ENCODE results near the gene DNAH10.

The DNAH10 gene

DNA sequence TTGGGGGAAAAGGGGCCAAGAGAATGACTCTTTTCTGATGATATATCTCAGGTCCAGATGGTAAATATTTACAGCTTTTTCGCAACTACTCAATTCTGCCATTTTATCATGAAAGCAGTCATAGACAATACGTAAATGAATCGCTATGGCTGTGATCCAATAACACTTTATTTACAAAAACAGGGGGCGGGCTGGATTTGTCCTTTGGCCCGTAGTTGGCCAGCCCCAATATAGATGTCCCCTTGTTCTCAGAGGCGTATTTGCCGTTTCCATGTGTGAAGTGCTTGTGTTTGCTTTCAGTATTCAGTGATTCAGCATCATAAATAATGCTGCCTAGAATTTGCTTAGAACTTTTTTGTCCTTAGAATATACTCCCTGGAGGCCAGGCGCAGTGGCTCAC lies 133.3 kb downstream of the DNAH10 start (continued):
- TF ChIP-seq, protein P1, sequence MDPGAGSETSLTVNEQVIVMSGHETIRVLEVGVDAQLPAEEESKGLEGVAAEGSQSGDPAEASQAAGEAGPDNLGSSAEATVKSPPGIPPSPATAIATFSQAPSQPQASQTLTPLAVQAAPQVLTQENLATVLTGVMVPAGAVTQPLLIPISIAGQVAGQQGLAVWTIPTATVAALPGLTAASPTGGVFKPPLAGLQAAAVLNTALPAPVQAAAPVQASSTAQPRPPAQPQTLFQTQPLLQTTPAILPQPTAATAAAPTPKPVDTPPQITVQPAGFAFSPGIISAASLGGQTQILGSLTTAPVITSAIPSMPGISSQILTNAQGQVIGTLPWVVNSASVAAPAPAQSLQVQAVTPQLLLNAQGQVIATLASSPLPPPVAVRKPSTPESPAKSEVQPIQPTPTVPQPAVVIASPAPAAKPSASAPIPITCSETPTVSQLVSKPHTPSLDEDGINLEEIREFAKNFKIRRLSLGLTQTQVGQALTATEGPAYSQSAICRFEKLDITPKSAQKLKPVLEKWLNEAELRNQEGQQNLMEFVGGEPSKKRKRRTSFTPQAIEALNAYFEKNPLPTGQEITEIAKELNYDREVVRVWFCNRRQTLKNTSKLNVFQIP (CRISPR knock-in tag; IDR thresholded peaks at IDR 0.05; ENCODE audit: borderline replicate concordance, low read depth) = no peak
- TF ChIP-seq, protein P2, sequence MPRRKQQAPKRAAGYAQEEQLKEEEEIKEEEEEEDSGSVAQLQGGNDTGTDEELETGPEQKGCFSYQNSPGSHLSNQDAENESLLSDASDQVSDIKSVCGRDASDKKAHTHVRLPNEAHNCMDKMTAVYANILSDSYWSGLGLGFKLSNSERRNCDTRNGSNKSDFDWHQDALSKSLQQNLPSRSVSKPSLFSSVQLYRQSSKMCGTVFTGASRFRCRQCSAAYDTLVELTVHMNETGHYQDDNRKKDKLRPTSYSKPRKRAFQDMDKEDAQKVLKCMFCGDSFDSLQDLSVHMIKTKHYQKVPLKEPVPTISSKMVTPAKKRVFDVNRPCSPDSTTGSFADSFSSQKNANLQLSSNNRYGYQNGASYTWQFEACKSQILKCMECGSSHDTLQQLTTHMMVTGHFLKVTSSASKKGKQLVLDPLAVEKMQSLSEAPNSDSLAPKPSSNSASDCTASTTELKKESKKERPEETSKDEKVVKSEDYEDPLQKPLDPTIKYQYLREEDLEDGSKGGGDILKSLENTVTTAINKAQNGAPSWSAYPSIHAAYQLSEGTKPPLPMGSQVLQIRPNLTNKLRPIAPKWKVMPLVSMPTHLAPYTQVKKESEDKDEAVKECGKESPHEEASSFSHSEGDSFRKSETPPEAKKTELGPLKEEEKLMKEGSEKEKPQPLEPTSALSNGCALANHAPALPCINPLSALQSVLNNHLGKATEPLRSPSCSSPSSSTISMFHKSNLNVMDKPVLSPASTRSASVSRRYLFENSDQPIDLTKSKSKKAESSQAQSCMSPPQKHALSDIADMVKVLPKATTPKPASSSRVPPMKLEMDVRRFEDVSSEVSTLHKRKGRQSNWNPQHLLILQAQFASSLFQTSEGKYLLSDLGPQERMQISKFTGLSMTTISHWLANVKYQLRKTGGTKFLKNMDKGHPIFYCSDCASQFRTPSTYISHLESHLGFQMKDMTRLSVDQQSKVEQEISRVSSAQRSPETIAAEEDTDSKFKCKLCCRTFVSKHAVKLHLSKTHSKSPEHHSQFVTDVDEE (CRISPR knock-in tag; IDR thresholded peaks at IDR 0.05) = no peak
- TF ChIP-seq ISL1 (CRISPR knock-in tag; IDR thresholded peaks at IDR 0.05) = no peak

DNA sequence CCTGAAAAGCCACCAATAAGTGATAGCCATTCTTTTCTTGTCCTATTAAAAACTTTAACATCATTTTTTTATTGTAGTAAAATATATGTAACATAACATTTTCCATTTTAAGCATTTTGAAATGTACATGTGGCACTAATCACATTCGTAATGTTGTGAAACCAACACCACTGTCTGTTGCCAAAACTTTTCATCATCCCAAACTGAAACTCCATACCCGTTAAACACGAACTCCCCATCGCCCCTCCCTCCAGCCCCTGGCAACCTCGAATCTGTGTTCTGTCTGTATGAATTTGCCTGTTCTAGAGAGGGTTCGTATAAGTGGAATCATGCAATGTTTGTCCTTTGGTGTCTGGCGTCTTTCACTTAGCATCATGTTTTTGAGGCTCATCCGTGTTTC lies 134.7 kb downstream of the DNAH10 start:
- ATAC-seq = no peak
- TF ChIP-seq, protein P3, sequence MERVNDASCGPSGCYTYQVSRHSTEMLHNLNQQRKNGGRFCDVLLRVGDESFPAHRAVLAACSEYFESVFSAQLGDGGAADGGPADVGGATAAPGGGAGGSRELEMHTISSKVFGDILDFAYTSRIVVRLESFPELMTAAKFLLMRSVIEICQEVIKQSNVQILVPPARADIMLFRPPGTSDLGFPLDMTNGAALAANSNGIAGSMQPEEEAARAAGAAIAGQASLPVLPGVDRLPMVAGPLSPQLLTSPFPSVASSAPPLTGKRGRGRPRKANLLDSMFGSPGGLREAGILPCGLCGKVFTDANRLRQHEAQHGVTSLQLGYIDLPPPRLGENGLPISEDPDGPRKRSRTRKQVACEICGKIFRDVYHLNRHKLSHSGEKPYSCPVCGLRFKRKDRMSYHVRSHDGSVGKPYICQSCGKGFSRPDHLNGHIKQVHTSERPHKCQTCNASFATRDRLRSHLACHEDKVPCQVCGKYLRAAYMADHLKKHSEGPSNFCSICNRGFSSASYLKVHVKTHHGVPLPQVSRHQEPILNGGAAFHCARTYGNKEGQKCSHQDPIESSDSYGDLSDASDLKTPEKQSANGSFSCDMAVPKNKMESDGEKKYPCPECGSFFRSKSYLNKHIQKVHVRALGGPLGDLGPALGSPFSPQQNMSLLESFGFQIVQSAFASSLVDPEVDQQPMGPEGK (CRISPR knock-in tag; IDR thresholded peaks at IDR 0.05; ENCODE audit: borderline replicate concordance) = no peak
- TF ChIP-seq, protein P1 (CRISPR knock-in tag; IDR thresholded peaks at IDR 0.05; ENCODE audit: borderline replicate concordance, low read depth) = no peak
- TF ChIP-seq ZNF70 (CRISPR knock-in tag; IDR thresholded peaks at IDR 0.05) = no peak
- no peak for TF ChIP-seq ESRRG (CRISPR knock-in tag; IDR thresholded peaks at IDR 0.05)
- TF ChIP-seq ISL1 (CRISPR knock-in tag; IDR thresholded peaks at IDR 0.05) = no peak
- TF ChIP-seq OSR1 (CRISPR knock-in tag; IDR thresholded peaks at IDR 0.05) = no peak
- TF ChIP-seq ZC3H10 (CRISPR knock-in tag; IDR thresholded peaks at IDR 0.05) = no peak
- TF ChIP-seq BACH2 (CRISPR knock-in tag; IDR thresholded peaks at IDR 0.05; ENCODE audit: borderline replicate concordance) = no peak
- TF ChIP-seq TCF4 (CRISPR knock-in tag; IDR thresholded peaks at IDR 0.05; ENCODE audit: borderline replicate concordance) = no peak
- TF ChIP-seq, protein P2 (CRISPR knock-in tag; IDR thresholded peaks at IDR 0.05) = no peak

DNA sequence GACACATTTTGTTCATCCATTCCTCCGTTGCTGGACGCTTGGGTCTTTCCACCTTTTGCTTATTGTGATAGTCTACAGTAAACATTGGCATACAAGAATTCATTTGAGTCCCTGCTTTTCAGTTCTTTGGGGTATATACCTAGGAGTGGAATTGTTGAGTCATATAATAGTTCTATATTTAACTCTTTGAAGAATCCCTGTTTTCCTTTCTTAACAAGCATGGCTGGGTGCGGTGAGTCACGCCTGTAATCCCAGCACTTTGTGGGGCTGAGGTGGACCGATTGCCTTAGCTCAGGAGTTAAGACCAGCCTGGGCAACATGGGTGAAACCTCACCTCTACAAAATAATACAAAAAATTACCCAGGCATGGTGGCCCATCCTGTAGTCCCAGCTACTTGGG lies 135.1 kb downstream of the DNAH10 start:
- TF ChIP-seq, protein P4, sequence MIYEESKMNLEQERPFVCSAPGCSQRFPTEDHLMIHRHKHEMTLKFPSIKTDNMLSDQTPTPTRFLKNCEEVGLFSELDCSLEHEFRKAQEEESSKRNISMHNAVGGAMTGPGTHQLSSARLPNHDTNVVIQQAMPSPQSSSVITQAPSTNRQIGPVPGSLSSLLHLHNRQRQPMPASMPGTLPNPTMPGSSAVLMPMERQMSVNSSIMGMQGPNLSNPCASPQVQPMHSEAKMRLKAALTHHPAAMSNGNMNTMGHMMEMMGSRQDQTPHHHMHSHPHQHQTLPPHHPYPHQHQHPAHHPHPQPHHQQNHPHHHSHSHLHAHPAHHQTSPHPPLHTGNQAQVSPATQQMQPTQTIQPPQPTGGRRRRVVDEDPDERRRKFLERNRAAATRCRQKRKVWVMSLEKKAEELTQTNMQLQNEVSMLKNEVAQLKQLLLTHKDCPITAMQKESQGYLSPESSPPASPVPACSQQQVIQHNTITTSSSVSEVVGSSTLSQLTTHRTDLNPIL (CRISPR knock-in tag; IDR thresholded peaks at IDR 0.05; ENCODE audit: low read depth) = no peak
- no peak for TF ChIP-seq ZFP30 (CRISPR knock-in tag; IDR thresholded peaks at IDR 0.05)
- TF ChIP-seq ZC3H10 (CRISPR knock-in tag; IDR thresholded peaks at IDR 0.05) = no peak
- TF ChIP-seq TOX (CRISPR knock-in tag; IDR thresholded peaks at IDR 0.05; ENCODE audit: borderline replicate concordance) = no peak
- no peak for TF ChIP-seq TCF4 (CRISPR knock-in tag; IDR thresholded peaks at IDR 0.05; ENCODE audit: borderline replicate concordance)
- TF ChIP-seq ZFP3 (CRISPR knock-in tag; IDR thresholded peaks at IDR 0.05) = no peak
- no peak for TF ChIP-seq ZNF70 (CRISPR knock-in tag; IDR thresholded peaks at IDR 0.05)
- TF ChIP-seq, protein P1 (CRISPR knock-in tag; IDR thresholded peaks at IDR 0.05; ENCODE audit: borderline replicate concordance, low read depth) = no peak
- TF ChIP-seq, protein P3 (CRISPR knock-in tag; IDR thresholded peaks at IDR 0.05; ENCODE audit: borderline replicate concordance) = no peak
- TF ChIP-seq RARB (CRISPR knock-in tag; IDR thresholded peaks at IDR 0.05) = no peak
- TF ChIP-seq, protein P5, sequence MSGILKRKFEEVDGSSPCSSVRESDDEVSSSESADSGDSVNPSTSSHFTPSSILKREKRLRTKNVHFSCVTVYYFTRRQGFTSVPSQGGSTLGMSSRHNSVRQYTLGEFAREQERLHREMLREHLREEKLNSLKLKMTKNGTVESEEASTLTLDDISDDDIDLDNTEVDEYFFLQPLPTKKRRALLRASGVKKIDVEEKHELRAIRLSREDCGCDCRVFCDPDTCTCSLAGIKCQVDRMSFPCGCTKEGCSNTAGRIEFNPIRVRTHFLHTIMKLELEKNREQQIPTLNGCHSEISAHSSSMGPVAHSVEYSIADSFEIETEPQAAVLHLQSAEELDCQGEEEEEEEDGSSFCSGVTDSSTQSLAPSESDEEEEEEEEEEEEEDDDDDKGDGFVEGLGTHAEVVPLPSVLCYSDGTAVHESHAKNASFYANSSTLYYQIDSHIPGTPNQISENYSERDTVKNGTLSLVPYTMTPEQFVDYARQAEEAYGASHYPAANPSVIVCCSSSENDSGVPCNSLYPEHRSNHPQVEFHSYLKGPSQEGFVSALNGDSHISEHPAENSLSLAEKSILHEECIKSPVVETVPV (CRISPR knock-in tag; IDR thresholded peaks at IDR 0.05) = no peak
- no peak for ATAC-seq
